Measurements from ENCODE around the gene RBM24.
"Not testable (repeated sequence)": the region's sequence is repeated elsewhere in the genome, so short reads cannot be mapped to it uniquely, and the experiment has no call there.

The RBM24 gene

GRCh38 chr6:17303444-17303843 lies 22.3 kb downstream of the RBM24 start:
- Histone ChIP-seq H4K20me1 (ENCODE audit: insufficient read depth, low read length, poor library complexity, severe bottlenecking) (no peaks in the 10 kb centered on the region), H3K9me3 (ENCODE audit: insufficient read depth, low read depth, low read length) (no peaks in the 10 kb centered on the region; the same call in 1 of the 2 replicates), H3K4me2 (ENCODE audit: low read depth, low read length, poor library complexity, severe bottlenecking) (no peak overlapping the region), H3K36me3 (ENCODE audit: insufficient read depth, low read length) (no peaks in the 10 kb centered on the region), H3K4me1 (ENCODE audit: insufficient read depth, low read length, poor library complexity, severe bottlenecking) (no peaks in the 10 kb centered on the region), H2AFZ (ENCODE audit: low read length) (no peak overlapping the region), H3K9ac (ENCODE audit: low read depth, low read length, poor library complexity, severe bottlenecking) (no peak overlapping the region), H3F3A (ENCODE audit: low read depth) (no peaks in the 10 kb centered on the region), H3K79me2 (ENCODE audit: insufficient read depth, low read length) (no peaks in the 10 kb centered on the region), H3K4me3 (ENCODE audit: low read length, poor library complexity, severe bottlenecking) (no peak overlapping the region), H3K27me3 (ENCODE audit: insufficient read depth, low read length, poor library complexity, severe bottlenecking) (no peaks in the 10 kb centered on the region), H3K9me2 (replicated peaks; ENCODE audit: low read depth, low read length) (no peaks in the 10 kb centered on the region)
- TF ChIP-seq EZH2phosphoT487 (IDR thresholded peaks at IDR 0.05; ENCODE audit: borderline replicate concordance) (no peak), CTCF (conservative IDR thresholded peaks at IDR 0.05; ENCODE audit: low read length) (no peak)

- H2AFZ ChIP-seq (ENCODE audit: low read length): no peak overlapping the region
Measured at GRCh38 chr6:17305219-17306001, 24.2 kb downstream of the RBM24 start.

GRCh38 chr6:17311595-17312311 lies 30.6 kb downstream of the RBM24 start:
- Histone ChIP-seq H3K4me1 (ENCODE audit: insufficient read depth, low read length, poor library complexity, severe bottlenecking) (no peaks in the 10 kb centered on the region), H3K9ac (ENCODE audit: low read depth, low read length, poor library complexity, severe bottlenecking) (no peak overlapping the region), H3K9me3 (ENCODE audit: insufficient read depth, low read depth, low read length) (no peaks in the 10 kb centered on the region), H3K27me3 (ENCODE audit: insufficient read depth, low read length, poor library complexity, severe bottlenecking) (no peaks in the 10 kb centered on the region), H3F3A (ENCODE audit: low read depth) (no peaks in the 10 kb centered on the region), H3K9me2 (replicated peaks; ENCODE audit: low read depth, low read length) (no peaks in the 10 kb centered on the region), H3K36me3 (ENCODE audit: insufficient read depth, low read length) (no peaks in the 10 kb centered on the region), H3K4me3 (ENCODE audit: low read length, poor library complexity, severe bottlenecking) (no peak overlapping the region), H2AFZ (ENCODE audit: low read length) (no peak overlapping the region), H3K4me2 (ENCODE audit: low read depth, low read length, poor library complexity, severe bottlenecking) (no peak overlapping the region), H3K79me2 (ENCODE audit: insufficient read depth, low read length) (no peaks in the 10 kb centered on the region), H4K20me1 (ENCODE audit: insufficient read depth, low read length, poor library complexity, severe bottlenecking) (no peaks in the 10 kb centered on the region)
- no peak for TF ChIP-seq EZH2phosphoT487 (IDR thresholded peaks at IDR 0.05; ENCODE audit: borderline replicate concordance)
- TF ChIP-seq CTCF (conservative IDR thresholded peaks at IDR 0.05; ENCODE audit: low read length): no peak

More at GRCh38 chr6:17305219-17306001, 24.2 kb downstream of the RBM24 start:
- Histone ChIP-seq H3K4me2 (ENCODE audit: low read depth, low read length, poor library complexity, severe bottlenecking) (no peak overlapping the region), H3K9ac (ENCODE audit: low read depth, low read length, poor library complexity, severe bottlenecking) (no peak overlapping the region), H4K20me1 (ENCODE audit: insufficient read depth, low read length, poor library complexity, severe bottlenecking) (no peaks in the 10 kb centered on the region), H3K9me2 (replicated peaks; ENCODE audit: low read depth, low read length) (no peaks in the 10 kb centered on the region), H3K4me3 (ENCODE audit: low read length, poor library complexity, severe bottlenecking) (no peak overlapping the region), H3K4me1 (ENCODE audit: insufficient read depth, low read length, poor library complexity, severe bottlenecking) (no peaks in the 10 kb centered on the region), H3K36me3 (ENCODE audit: insufficient read depth, low read length) (no peaks in the 10 kb centered on the region), H3F3A (ENCODE audit: low read depth) (no peaks in the 10 kb centered on the region), H3K9me3 (ENCODE audit: insufficient read depth, low read depth, low read length) (no peaks in the 10 kb centered on the region; the same call in 1 of the 2 replicates), H3K79me2 (ENCODE audit: insufficient read depth, low read length) (no peaks in the 10 kb centered on the region), H3K27me3 (ENCODE audit: insufficient read depth, low read length, poor library complexity, severe bottlenecking) (no peaks in the 10 kb centered on the region)
- TF ChIP-seq EZH2phosphoT487 (IDR thresholded peaks at IDR 0.05; ENCODE audit: borderline replicate concordance) (no peak), CTCF (conservative IDR thresholded peaks at IDR 0.05; ENCODE audit: low read length) (no peak)

GRCh38 chr6:17313238-17313637 lies 32.1 kb downstream of the RBM24 start:
- not testable (repeated sequence) for H4K20me1 ChIP-seq (ENCODE audit: insufficient read depth, low read length, poor library complexity, severe bottlenecking); H2AFZ ChIP-seq (ENCODE audit: low read length); H3K9me3 ChIP-seq (ENCODE audit: insufficient read depth, low read depth, low read length); H3K9me2 ChIP-seq (replicated peaks; ENCODE audit: low read depth, low read length); H3K4me1 ChIP-seq (ENCODE audit: insufficient read depth, low read length, poor library complexity, severe bottlenecking); H3K4me2 ChIP-seq (ENCODE audit: low read depth, low read length, poor library complexity, severe bottlenecking); H3K27me3 ChIP-seq (ENCODE audit: insufficient read depth, low read length, poor library complexity, severe bottlenecking); H3K4me3 ChIP-seq (ENCODE audit: low read length, poor library complexity, severe bottlenecking); H3F3A ChIP-seq (ENCODE audit: low read depth); H3K79me2 ChIP-seq (ENCODE audit: insufficient read depth, low read length); H3K36me3 ChIP-seq (ENCODE audit: insufficient read depth, low read length); H3K9ac ChIP-seq (ENCODE audit: low read depth, low read length, poor library complexity, severe bottlenecking)

Data from Loucy (cell line).